Measurements from ENCODE around the gene UBD.

The UBD gene

DNA sequence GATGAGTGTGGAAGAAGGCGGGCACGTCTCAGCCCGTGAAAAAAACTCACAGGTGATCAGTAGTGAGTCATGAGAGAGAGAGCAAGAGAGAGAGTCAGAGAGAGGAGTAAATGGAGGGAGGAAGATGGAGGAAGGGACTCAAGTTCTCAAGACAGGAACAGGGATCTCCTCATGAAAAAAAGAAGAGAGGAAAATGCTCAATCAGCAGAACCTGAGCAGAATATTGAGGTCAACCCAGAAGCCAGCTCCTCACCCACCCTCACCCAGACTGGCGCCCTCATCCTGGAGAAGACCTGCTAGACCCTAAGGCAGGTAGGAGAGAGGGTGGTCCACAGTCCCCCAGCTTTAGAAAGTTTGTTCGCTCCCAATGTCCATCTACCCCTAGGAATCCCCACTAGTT, 4.8 kb downstream of the UBD start:
- TF ChIP-seq CTCF (conservative IDR thresholded peaks at IDR 0.05; ENCODE audit: low read length) (no peak), EZH2phosphoT487 (IDR thresholded peaks at IDR 0.05; ENCODE audit: borderline replicate concordance) (no peak)

GRCh38 chr6:29553268-29554057, 6.1 kb downstream of the UBD start:
- Histone ChIP-seq H3K4me3 (ENCODE audit: low read length, poor library complexity, severe bottlenecking) (no peak overlapping the region), H3K79me2 (ENCODE audit: insufficient read depth, low read length) (no peaks in the 10 kb centered on the region), H2AFZ (ENCODE audit: low read length) (no peak overlapping the region), H3K4me1 (ENCODE audit: insufficient read depth, low read length, poor library complexity, severe bottlenecking) (no peaks in the 10 kb centered on the region), H3K9me3 (ENCODE audit: insufficient read depth, low read depth, low read length) (no peaks in the 10 kb centered on the region), H3K9ac (ENCODE audit: low read depth, low read length, poor library complexity, severe bottlenecking) (no peak overlapping the region), H3K4me2 (ENCODE audit: low read depth, low read length, poor library complexity, severe bottlenecking) (no peak overlapping the region), H4K20me1 (ENCODE audit: insufficient read depth, low read length, poor library complexity, severe bottlenecking) (no peaks in the 10 kb centered on the region), H3K36me3 (ENCODE audit: insufficient read depth, low read length) (no peaks in the 10 kb centered on the region), H3K27me3 (ENCODE audit: insufficient read depth, low read length, poor library complexity, severe bottlenecking) (no peaks in the 10 kb centered on the region), H3K9me2 (replicated peaks; ENCODE audit: low read depth, low read length) (no peaks in the 10 kb centered on the region), H3F3A (ENCODE audit: low read depth) (no peaks in the 10 kb centered on the region)
- no peak for TF ChIP-seq CTCF (conservative IDR thresholded peaks at IDR 0.05; ENCODE audit: low read length)
- no peak for TF ChIP-seq EZH2phosphoT487 (IDR thresholded peaks at IDR 0.05; ENCODE audit: borderline replicate concordance)

More for the DNA sequence above, 4.8 kb downstream of the UBD start:
- no peak overlapping the region for H2AFZ ChIP-seq (ENCODE audit: low read length)
- no peak overlapping the region for H3K9ac ChIP-seq (ENCODE audit: low read depth, low read length, poor library complexity, severe bottlenecking)
- no peaks in the 10 kb centered on the region for H3F3A ChIP-seq (ENCODE audit: low read depth)
- no peaks in the 10 kb centered on the region for H3K9me2 ChIP-seq (replicated peaks; ENCODE audit: low read depth, low read length)
- no peak overlapping the region for H3K4me3 ChIP-seq (ENCODE audit: low read length, poor library complexity, severe bottlenecking)
- H3K27me3 ChIP-seq (ENCODE audit: insufficient read depth, low read length, poor library complexity, severe bottlenecking), result no peaks in the 10 kb centered on the region
- H3K4me2 ChIP-seq (ENCODE audit: low read depth, low read length, poor library complexity, severe bottlenecking), result no peak overlapping the region
- H3K9me3 ChIP-seq (ENCODE audit: insufficient read depth, low read depth, low read length), result no peaks in the 10 kb centered on the region
- no peaks in the 10 kb centered on the region for H3K4me1 ChIP-seq (ENCODE audit: insufficient read depth, low read length, poor library complexity, severe bottlenecking)
- no peaks in the 10 kb centered on the region for H3K79me2 ChIP-seq (ENCODE audit: insufficient read depth, low read length)
- H3K36me3 ChIP-seq (ENCODE audit: insufficient read depth, low read length), result no peaks in the 10 kb centered on the region
- H4K20me1 ChIP-seq (ENCODE audit: insufficient read depth, low read length, poor library complexity, severe bottlenecking), result no peaks in the 10 kb centered on the region

GRCh38 chr6:29552512-29553051, 7.0 kb downstream of the UBD start:
- H3K79me2 ChIP-seq (ENCODE audit: insufficient read depth, low read length), result no peaks in the 10 kb centered on the region
- peak overlapping the region; percentile 67; the same call in 1 of the 2 replicates for H2AFZ ChIP-seq (ENCODE audit: low read length)
- no peaks in the 10 kb centered on the region for H4K20me1 ChIP-seq (ENCODE audit: insufficient read depth, low read length, poor library complexity, severe bottlenecking)
- H3K27me3 ChIP-seq (ENCODE audit: insufficient read depth, low read length, poor library complexity, severe bottlenecking), result no peaks in the 10 kb centered on the region
- H3K36me3 ChIP-seq (ENCODE audit: insufficient read depth, low read length), result no peaks in the 10 kb centered on the region
- H3K4me1 ChIP-seq (ENCODE audit: insufficient read depth, low read length, poor library complexity, severe bottlenecking), result no peaks in the 10 kb centered on the region
- H3K4me2 ChIP-seq (ENCODE audit: low read depth, low read length, poor library complexity, severe bottlenecking), result no peak overlapping the region
- H3K9ac ChIP-seq (ENCODE audit: low read depth, low read length, poor library complexity, severe bottlenecking), result no peak overlapping the region
- no peaks in the 10 kb centered on the region for H3F3A ChIP-seq (ENCODE audit: low read depth)
- no peak overlapping the region for H3K4me3 ChIP-seq (ENCODE audit: low read length, poor library complexity, severe bottlenecking)
- TF ChIP-seq EZH2phosphoT487 (IDR thresholded peaks at IDR 0.05; ENCODE audit: borderline replicate concordance), result no peak
- no peak for TF ChIP-seq CTCF (conservative IDR thresholded peaks at IDR 0.05; ENCODE audit: low read length)
- H3K9me3 ChIP-seq (ENCODE audit: insufficient read depth, low read depth, low read length), result no peaks in the 10 kb centered on the region
- no peaks in the 10 kb centered on the region for H3K9me2 ChIP-seq (replicated peaks; ENCODE audit: low read depth, low read length)

All from Loucy (cell line).